ENCODE measurements around the gene CNKSR1. TPM values are rescaled to one million over a fixed set of nuclear protein-coding genes. Genes with fewer than 3 reads are reported as not detected.
A peak's percentile ranks its signal among the peaks of the same experiment; 100 is the strongest.

CNKSR1 gene
- total RNA-seq, 1 experiment from 2014 or later, result 18.0 TPM

DNA sequence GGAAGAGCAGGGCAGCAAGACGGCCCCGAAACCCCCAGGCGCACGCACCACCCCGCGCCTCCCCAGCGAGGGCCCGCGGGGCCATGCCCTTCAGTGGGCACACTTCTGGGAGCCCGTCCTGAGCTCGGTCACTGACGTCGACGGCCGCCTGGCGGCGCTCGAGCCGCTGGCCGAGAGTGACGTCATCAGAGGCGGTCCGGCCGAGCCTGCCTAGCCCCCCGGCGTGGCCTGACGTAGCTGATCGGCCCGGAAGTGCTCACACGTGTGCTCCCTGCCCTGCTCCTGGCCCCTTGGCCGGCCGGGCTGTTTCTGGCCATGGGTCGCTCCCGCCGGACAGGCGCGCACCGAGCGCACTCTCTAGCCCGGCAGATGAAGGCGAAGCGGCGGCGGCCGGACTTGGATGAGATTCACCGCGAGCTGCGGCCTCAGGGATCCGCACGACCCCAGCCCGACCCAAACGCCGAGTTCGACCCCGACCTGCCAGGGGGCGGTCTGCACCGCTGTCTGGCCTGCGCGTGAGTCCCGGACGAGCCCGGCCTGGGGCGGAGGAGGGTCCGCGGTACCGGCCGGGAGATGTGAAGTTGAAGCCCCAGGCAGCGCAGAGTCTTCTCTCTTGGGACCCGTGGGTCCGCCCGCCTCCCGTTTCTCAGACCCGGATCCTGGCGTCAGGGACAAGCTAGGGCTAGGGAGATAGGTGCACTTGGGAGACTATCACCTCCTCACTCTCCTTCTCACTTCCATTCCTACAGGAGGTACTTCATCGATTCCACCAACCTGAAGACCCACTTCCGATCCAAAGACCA, 7.4 kb upstream of the CNKSR1 start, which contains the start of gene ZNF593 (continued):
- TF ChIP-seq, protein P1, sequence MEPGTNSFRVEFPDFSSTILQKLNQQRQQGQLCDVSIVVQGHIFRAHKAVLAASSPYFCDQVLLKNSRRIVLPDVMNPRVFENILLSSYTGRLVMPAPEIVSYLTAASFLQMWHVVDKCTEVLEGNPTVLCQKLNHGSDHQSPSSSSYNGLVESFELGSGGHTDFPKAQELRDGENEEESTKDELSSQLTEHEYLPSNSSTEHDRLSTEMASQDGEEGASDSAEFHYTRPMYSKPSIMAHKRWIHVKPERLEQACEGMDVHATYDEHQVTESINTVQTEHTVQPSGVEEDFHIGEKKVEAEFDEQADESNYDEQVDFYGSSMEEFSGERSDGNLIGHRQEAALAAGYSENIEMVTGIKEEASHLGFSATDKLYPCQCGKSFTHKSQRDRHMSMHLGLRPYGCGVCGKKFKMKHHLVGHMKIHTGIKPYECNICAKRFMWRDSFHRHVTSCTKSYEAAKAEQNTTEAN (CRISPR knock-in tag; IDR thresholded peaks at IDR 0.05), result peak; percentile 81; the same call in 1 of the 2 replicates
- TF ChIP-seq RELA (CRISPR knock-in tag; IDR thresholded peaks at IDR 0.05; ENCODE audit: borderline replicate concordance) (peak; percentile 68; the same call in 1 of the 2 replicates), FOXP1 (CRISPR knock-in tag; IDR thresholded peaks at IDR 0.05; ENCODE audit: borderline replicate concordance) (peak; percentile 90), CREM (CRISPR knock-in tag; IDR thresholded peaks at IDR 0.05) (peak; percentile 99), TEAD4 (CRISPR knock-in tag; IDR thresholded peaks at IDR 0.05) (peak; percentile 68; the same call in 1 of the 2 replicates), ETV6 (CRISPR knock-in tag; IDR thresholded peaks at IDR 0.05) (peak; percentile 95), ZNF423 (CRISPR knock-in tag; IDR thresholded peaks at IDR 0.05) (peak; percentile 88), ZNF263 (CRISPR knock-in tag; IDR thresholded peaks at IDR 0.05; ENCODE audit: low read depth) (peak; percentile 96), ZNF416 (CRISPR knock-in tag; IDR thresholded peaks at IDR 0.05) (no peak), MYBL2 (CRISPR knock-in tag; IDR thresholded peaks at IDR 0.05) (peak; percentile 81; the same call in 1 of the 2 replicates), NFYB (CRISPR knock-in tag; conservative IDR thresholded peaks at IDR 0.05; ENCODE audit: low read depth) (no peak), JAZF1 (CRISPR knock-in tag; IDR thresholded peaks at IDR 0.05) (no peak), GABPB1 (CRISPR knock-in tag; IDR thresholded peaks at IDR 0.05) (peak; percentile 86), ZNF219 (CRISPR knock-in tag; IDR thresholded peaks at IDR 0.05; ENCODE audit: borderline replicate concordance) (no peak), TP53 (CRISPR knock-in tag; IDR thresholded peaks at IDR 0.05) (no peak)
- TF ChIP-seq, protein P2, sequence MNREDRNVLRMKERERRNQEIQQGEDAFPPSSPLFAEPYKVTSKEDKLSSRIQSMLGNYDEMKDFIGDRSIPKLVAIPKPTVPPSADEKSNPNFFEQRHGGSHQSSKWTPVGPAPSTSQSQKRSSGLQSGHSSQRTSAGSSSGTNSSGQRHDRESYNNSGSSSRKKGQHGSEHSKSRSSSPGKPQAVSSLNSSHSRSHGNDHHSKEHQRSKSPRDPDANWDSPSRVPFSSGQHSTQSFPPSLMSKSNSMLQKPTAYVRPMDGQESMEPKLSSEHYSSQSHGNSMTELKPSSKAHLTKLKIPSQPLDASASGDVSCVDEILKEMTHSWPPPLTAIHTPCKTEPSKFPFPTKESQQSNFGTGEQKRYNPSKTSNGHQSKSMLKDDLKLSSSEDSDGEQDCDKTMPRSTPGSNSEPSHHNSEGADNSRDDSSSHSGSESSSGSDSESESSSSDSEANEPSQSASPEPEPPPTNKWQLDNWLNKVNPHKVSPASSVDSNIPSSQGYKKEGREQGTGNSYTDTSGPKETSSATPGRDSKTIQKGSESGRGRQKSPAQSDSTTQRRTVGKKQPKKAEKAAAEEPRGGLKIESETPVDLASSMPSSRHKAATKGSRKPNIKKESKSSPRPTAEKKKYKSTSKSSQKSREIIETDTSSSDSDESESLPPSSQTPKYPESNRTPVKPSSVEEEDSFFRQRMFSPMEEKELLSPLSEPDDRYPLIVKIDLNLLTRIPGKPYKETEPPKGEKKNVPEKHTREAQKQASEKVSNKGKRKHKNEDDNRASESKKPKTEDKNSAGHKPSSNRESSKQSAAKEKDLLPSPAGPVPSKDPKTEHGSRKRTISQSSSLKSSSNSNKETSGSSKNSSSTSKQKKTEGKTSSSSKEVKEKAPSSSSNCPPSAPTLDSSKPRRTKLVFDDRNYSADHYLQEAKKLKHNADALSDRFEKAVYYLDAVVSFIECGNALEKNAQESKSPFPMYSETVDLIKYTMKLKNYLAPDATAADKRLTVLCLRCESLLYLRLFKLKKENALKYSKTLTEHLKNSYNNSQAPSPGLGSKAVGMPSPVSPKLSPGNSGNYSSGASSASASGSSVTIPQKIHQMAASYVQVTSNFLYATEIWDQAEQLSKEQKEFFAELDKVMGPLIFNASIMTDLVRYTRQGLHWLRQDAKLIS (CRISPR knock-in tag; IDR thresholded peaks at IDR 0.05; ENCODE audit: borderline replicate concordance), result no peak
- TF ChIP-seq, protein P3, sequence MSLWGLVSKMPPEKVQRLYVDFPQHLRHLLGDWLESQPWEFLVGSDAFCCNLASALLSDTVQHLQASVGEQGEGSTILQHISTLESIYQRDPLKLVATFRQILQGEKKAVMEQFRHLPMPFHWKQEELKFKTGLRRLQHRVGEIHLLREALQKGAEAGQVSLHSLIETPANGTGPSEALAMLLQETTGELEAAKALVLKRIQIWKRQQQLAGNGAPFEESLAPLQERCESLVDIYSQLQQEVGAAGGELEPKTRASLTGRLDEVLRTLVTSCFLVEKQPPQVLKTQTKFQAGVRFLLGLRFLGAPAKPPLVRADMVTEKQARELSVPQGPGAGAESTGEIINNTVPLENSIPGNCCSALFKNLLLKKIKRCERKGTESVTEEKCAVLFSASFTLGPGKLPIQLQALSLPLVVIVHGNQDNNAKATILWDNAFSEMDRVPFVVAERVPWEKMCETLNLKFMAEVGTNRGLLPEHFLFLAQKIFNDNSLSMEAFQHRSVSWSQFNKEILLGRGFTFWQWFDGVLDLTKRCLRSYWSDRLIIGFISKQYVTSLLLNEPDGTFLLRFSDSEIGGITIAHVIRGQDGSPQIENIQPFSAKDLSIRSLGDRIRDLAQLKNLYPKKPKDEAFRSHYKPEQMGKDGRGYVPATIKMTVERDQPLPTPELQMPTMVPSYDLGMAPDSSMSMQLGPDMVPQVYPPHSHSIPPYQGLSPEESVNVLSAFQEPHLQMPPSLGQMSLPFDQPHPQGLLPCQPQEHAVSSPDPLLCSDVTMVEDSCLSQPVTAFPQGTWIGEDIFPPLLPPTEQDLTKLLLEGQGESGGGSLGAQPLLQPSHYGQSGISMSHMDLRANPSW (CRISPR knock-in tag; conservative IDR thresholded peaks at IDR 0.05; ENCODE audit: low read depth), result no peak
- TF ChIP-seq, protein P4, sequence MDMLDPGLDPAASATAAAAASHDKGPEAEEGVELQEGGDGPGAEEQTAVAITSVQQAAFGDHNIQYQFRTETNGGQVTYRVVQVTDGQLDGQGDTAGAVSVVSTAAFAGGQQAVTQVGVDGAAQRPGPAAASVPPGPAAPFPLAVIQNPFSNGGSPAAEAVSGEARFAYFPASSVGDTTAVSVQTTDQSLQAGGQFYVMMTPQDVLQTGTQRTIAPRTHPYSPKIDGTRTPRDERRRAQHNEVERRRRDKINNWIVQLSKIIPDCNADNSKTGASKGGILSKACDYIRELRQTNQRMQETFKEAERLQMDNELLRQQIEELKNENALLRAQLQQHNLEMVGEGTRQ (CRISPR knock-in tag; IDR thresholded peaks at IDR 0.05), result peak; percentile 65; the same call in 1 of the 2 replicates
- TF ChIP-seq, protein P5, sequence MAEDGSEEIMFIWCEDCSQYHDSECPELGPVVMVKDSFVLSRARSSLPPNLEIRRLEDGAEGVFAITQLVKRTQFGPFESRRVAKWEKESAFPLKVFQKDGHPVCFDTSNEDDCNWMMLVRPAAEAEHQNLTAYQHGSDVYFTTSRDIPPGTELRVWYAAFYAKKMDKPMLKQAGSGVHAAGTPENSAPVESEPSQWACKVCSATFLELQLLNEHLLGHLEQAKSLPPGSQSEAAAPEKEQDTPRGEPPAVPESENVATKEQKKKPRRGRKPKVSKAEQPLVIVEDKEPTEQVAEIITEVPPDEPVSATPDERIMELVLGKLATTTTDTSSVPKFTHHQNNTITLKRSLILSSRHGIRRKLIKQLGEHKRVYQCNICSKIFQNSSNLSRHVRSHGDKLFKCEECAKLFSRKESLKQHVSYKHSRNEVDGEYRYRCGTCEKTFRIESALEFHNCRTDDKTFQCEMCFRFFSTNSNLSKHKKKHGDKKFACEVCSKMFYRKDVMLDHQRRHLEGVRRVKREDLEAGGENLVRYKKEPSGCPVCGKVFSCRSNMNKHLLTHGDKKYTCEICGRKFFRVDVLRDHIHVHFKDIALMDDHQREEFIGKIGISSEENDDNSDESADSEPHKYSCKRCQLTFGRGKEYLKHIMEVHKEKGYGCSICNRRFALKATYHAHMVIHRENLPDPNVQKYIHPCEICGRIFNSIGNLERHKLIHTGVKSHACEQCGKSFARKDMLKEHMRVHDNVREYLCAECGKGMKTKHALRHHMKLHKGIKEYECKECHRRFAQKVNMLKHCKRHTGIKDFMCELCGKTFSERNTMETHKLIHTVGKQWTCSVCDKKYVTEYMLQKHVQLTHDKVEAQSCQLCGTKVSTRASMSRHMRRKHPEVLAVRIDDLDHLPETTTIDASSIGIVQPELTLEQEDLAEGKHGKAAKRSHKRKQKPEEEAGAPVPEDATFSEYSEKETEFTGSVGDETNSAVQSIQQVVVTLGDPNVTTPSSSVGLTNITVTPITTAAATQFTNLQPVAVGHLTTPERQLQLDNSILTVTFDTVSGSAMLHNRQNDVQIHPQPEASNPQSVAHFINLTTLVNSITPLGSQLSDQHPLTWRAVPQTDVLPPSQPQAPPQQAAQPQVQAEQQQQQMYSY (CRISPR knock-in tag; IDR thresholded peaks at IDR 0.05), result no peak
- TF ChIP-seq, protein P6, sequence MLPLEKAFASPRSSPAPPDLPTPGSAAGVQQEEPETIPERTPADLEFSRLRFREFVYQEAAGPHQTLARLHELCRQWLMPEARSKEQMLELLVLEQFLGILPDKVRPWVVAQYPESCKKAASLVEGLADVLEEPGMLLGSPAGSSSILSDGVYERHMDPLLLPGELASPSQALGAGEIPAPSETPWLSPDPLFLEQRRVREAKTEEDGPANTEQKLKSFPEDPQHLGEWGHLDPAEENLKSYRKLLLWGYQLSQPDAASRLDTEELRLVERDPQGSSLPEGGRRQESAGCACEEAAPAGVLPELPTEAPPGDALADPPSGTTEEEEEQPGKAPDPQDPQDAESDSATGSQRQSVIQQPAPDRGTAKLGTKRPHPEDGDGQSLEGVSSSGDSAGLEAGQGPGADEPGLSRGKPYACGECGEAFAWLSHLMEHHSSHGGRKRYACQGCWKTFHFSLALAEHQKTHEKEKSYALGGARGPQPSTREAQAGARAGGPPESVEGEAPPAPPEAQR (CRISPR knock-in tag; IDR thresholded peaks at IDR 0.05), result no peak
